Stimulated activated CD4-positive, alpha-beta T cell treated with anti-CD3 and anti-CD28 coated beads, Interleukin-15, amount 100 ng/mL, for 48 hours (primary cell): Measurements from ENCODE around the gene RPS6KA3.
A peak's percentile ranks its signal among the peaks of the same experiment; 100 is the strongest.

Source experiments
- DNase-seq, 2 donors: peaks; one replicate each; pipeline ENCODE4 v3.0.0-alpha.2; 2020; ENCODE audit warnings: low read depth in 2 of 2

Gene RPS6KA3

DNA sequence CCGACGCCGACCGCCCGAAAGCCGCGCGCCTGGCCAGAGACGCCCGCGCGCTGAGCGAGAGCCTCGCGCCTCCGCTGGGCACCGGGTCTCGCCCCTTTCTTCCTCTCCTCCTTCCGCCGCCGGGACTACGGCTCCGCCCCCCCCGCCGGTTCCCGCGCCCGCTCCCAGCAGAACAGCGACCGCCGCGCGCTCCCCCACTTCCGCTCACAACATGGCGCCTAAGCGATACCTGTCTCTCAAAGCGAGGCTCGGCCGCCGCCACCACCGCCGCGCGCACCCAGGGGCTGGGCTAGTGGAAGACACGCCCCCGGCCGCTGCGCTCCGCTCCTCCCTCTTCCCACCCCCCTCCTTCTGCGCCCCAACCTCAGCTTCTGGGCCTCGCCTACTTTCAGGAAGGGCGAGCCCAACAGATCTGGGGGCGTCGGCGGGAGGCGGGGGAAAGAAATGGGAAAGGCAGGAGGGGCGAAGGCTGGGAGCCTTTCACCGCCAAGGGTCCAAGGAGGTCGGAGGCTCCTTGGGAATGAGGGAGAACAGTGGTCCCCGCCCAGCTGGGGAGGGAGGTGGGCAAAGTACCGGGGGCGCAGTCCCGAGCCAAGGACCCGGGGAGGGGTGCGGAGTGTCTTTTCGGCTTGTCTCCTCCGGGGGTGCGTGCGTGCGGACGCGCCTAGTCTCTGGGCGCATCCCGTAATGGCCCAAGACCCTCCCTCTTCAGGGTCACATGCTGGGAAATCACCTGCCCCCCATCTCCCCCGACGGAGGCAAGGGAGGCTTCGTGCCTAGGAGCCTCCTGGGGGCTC is at the start of gene RPS6KA3:
Gene RPS6KA3 (minus strand): TSS at position 100 of the 797 bp plus-strand sequence. CDS start 277 bp downstream, outside the sequence.
- DNase-seq, result peak; percentile 81 to 82

- no peak for DNase-seq
These were observed 48.4 kb upstream of the RPS6KA3 start for GRCh38 chrX:20315140-20315539.

GRCh38 chrX:20313899-20314298 is 47.2 kb upstream of the RPS6KA3 start:
- DNase-seq, result no peak

DNA sequence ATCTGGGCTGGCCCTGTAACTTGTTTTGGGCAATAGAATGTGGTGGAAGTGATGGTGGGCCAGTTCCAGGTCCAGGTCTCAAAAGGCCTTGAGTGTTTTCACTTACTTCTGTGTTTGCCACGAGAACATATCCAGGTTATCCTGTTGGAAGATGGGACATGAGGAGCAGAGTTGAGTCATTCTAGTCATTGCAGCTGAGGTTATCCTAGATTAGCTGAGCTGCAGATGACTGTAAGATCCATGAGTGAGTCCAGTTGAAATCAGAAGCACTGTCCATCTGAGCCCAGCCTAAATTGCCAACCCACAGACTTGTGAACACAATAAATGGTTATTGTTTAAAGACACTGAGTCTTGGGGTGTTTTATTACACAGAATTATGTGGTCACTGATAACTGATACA is 45.3 kb upstream of the RPS6KA3 start:
- no peak for DNase-seq

DNA sequence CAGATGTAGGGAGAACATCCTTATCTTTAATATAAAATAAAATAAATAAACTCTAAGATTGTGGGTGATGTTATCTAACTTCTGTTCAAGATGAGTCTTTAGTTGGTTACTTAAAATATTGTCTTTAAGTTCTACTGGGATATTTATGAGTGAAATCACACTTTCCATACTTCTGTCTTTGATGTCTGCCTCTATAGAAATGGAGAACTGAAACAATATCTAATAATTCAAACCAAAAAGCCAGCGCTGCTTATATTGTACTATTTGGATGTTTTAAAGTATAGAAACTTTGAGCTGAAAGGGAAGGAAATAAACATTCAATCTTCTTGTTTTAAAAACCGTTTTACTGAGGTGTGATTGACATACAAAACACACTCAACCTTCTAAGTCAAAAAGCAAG is 44.8 kb upstream of the RPS6KA3 start:
- no peak for DNase-seq

GRCh38 chrX:20309806-20310205 is 43.1 kb upstream of the RPS6KA3 start:
- DNase-seq, result no peak

DNA sequence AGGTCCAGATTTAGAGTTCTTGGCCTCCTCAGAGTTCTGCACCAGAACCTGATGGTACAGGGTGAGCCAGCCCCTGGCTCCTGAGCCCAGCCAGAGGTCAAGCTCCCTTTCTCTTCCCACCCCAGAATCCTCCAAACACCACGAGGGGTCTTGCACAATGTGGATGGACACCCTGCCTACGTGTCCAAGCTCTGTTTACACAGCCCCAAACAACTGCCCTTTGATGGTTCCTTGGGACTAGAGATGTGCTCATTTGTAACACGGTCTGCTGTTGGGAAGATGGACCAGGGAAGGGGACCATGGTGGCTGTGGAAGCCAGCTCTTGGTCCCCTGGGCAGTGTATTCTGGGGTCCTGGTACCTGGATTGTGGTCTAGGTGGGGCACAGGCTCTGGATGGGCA is 40.0 kb upstream of the RPS6KA3 start:
- DNase-seq, result no peak

GRCh38 chrX:20300822-20301221 is 34.1 kb upstream of the RPS6KA3 start:
- no peak for DNase-seq

DNA sequence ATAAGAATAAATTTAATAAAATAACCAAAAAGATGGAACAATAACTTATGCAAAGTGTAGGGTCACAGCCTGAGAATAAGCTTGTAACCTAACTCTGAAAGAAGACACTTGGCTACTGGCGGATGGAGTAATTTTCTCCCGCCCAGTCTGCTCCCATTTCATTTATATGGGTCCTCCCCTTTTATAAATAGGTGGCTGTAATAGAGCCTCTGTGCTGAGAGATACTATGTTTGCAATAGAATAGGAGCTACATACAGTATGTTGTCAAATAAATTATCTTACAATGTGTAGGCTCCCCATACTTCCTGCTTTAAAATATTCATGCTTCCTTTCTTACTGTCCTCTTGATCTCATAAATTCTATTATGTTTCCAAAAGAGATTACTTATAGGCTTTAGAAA is 28.2 kb upstream of the RPS6KA3 start:
- no peak for DNase-seq

GRCh38 chrX:20294284-20294683 is 27.6 kb upstream of the RPS6KA3 start:
- DNase-seq, result no peak

- DNase-seq, result no peak
These were observed 18.8 kb upstream of the RPS6KA3 start for GRCh38 chrX:20285511-20285910.

- DNase-seq, result no peak
These were observed 18.3 kb upstream of the RPS6KA3 start for GRCh38 chrX:20284992-20285391.

DNA sequence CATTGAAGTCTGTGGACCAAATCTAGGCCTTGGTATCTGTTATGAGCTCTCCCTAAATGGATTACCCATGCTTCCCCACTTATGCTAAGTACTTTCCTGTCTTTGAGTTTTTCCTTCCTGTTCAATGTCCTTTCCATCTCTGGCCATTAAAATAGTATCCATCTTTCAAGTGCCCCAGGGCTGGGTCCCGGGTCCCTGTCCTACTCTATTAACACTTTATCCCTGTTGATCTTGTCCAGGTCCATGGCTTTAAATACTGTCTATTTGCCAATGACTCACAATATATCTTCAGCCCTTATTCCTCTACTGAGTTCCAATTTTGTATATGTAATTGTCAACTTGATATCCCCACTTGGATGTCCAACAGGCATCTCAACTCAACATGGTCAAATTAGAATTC is 17.7 kb upstream of the RPS6KA3 start:
- no peak for DNase-seq

DNA sequence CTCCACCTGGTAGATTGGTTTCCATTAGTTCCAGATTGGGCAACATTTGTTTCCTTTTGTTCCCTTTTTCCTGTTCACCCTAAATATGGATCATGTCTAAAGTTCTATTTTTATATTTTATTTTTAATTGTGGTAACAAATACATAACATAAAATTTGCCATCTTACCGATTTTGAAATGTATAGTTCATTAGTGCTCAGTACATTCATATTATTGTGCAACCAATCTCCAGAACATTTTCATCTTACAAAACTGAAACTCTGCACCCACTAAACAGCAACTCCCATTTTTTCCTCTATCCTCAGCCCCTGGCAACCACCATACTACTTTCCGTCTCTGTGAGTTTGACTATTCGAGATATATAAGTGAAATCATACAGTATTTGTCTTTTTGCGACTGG is 14.2 kb upstream of the RPS6KA3 start:
- no peak for DNase-seq

GRCh38 chrX:20274121-20274520 is 7.4 kb upstream of the RPS6KA3 start:
- no peak for DNase-seq

- DNase-seq, result no peak
These were observed 5.0 kb upstream of the RPS6KA3 start for GRCh38 chrX:20271730-20272129.

DNA sequence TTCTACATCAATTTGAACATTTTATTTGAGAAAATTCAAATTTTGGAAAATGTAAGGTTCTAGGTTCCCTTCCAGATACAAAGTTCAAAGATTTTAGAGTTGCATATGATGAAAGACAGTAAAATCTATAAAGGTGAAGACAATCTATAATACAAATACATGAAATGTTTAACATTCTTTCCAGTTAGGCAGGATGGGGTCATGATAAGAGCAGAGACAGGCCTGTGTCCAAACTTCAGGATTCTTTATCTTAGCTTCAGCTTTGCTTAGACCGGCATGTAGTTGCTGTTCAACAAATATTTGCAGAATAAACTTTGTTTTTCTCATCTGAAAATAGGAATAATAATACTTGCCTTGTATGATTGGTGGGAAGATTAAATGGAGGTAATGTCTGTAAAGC is 4.5 kb upstream of the RPS6KA3 start:
- no peak for DNase-seq

DNA sequence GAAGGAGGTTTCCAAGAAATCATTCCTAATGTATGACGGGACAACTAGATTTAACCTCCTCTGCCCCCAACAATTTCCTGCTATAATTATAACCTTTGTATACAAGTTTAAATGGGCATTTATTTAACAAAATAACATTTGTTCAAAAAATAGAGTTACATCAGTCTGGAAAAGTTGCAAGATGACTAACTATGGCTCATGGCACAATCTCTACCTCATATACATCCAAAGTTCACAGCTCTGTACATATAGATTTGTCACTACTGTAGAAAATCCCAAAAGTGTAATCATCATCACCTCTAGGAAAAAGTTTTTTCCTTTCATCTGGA is 3.8 kb upstream of the RPS6KA3 start:
- DNase-seq, result no peak

GRCh38 chrX:20269848-20270561 is 3.3 kb upstream of the RPS6KA3 start:
- no peak for DNase-seq

GRCh38 chrX:20267931-20268701 is 1.4 kb upstream of the RPS6KA3 start:
- no peak for DNase-seq

- DNase-seq, result no peak
These were observed 860 bp upstream of the RPS6KA3 start for GRCh38 chrX:20267607-20267930.

GRCh38 chrX:20265726-20266681 is 705 bp downstream of the RPS6KA3 start:
- DNase-seq, result peak in 1 of 2 donors; percentile 14
